Pons (tissue), 1 donor: ENCODE results near the gene POLR2J3.
"Not testable (repeated sequence)": the region's sequence is repeated elsewhere in the genome, so short reads cannot be mapped to it uniquely, and the experiment has no call there.

Experiments used
- DNase-seq: peaks from one replicate; pipeline ENCODE4 v3.0.0-alpha.2; 2016; ENCODE audit warnings: low spot score

The POLR2J3 gene

DNA sequence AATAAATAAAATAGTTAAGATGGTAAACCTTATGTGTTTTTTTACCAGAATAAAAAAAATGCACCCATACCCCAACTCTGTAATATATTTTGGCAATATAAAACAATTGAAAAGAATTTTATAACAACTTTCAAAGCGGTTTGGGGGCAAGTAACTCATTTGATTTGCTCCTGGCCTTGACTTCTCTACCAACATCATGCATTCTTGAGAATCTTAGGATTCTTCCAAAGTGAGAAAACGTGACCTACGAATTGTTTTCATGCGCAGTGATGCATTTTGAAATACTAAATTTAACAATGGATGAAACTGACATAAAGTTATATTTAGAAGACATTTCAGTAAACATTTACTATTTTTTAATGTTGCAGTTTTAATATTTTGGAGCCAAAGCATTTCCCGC, 51.6 kb downstream of the POLR2J3 start:
- DNase-seq, result not testable (repeated sequence)

DNA sequence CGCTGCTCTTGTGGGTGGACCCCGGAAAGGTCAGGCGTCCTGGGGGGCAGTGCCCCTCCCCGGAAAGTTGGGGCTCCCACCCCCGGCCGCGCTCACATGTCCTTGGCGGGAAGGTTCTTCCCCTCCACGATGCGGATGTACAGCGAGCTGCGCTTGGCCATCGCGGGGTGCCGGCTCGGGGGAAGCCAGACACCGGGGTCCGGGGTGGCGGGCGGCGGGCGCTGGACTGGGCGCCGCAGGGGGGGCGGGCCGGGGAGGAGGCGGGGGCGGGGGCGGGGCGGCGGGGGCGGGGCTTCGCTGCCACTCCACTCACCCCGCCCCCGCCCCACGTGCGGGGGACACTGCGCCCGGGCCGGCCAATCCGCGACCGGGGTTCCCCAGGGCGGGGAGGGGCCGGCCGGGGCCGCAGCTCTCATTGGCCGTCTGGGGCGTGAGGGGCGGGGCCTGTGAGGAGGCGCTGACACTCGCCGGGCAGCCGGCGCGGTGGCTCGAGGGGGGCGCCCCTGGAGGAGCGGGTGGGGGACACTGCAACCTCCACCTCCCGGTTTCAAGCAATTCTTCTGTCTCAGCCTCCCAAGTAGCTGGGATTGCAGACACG, 54.7 kb downstream of the POLR2J3 start, which contains the start of gene RASA4B:
Gene RASA4B, minus strand, starts transcription at position 228 of the 598 bp plus-strand sequence. Its CDS starts 67 bp downstream, at position 161.
- not testable (repeated sequence) for DNase-seq
